Kidney tubule cell (primary cell): ENCODE measurements around the gene RPS6KC1.
"Not testable (repeated sequence)": the region's sequence is repeated elsewhere in the genome, so short reads cannot be mapped to it uniquely, and the experiment has no call there.

Source experiments
- DNase-seq: peaks from one replicate; pipeline ENCODE4 v3.0.0-alpha.2; 2018; ENCODE audit warnings: low spot score

The RPS6KC1 gene

DNA sequence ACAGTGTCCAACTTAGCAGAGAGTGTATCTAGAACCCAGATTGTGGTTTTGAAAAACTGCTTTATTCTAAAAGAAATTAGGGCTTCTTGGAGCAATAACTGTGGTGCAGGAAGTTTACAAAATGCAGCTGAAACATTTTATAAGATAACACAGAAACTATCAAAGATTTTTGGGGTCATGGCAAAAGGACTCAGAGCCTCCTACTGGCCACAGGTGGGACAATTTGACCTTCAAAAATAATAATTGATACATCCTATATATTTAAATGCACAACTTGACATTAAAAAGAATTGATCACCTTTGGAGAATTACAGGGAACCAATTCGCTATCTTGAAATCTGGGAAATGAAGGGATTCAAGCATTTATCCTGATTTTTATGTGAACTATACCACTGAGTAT, 235.2 kb downstream of the RPS6KC1 start:
- no peak for DNase-seq

DNA sequence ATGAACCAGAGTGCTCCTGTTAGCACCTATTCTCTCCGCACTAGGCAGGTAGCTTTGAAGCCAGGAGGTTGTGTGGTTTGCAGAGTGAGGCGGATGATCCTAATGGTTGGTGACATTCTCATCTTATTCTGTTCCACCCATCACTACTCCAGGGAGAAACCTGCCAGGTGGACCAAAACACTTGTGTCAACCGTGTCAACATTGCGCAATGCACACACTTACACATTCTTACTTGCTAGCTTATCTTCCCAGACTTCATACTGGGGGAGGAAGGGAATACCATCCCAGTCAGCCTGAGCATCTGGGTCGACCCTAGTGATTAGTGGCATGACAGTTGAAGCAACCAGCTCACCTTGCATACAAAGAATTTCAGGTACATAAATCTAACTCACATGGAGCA, 236.9 kb downstream of the RPS6KC1 start:
- DNase-seq: no peak

DNA sequence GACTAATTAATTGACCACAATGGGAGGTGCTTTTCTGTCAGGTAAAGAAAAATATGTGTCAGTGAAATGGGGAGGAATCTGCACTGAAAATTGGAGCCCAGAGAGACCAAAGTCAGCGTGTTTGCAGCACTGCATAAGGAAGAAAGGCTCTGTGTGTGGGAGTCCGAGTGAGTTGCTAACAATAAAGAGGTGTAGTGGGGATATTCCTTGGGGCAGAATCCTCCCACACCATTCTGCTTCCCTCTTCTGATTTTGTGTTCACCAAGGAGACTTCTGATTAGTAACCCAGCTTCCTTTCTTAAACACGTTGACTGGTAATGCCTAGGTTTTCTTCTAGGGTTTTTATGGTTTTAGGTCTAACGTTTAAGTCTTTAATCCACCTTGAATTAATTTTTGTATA, 240.5 kb downstream of the RPS6KC1 start:
- DNase-seq: no peak

DNA sequence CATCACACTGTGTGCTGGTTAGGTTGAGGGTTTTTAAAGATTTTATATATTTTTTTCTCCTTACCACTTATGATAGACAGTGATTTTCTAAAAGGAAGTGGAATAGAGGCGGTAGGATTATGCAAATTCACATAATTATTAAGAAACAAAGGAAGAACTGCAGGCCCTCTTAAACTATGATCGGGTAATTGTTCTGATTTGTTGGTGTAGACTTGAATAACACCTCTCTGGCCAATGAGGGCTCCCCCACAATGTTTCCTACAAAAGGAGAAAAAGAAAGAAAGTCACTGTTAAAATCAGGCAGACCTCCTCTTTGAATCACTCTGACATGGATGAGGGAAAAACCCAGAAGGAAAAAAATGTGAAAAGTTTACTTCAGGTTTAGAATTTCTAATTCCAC, 241.6 kb downstream of the RPS6KC1 start:
- no peak for DNase-seq

DNA sequence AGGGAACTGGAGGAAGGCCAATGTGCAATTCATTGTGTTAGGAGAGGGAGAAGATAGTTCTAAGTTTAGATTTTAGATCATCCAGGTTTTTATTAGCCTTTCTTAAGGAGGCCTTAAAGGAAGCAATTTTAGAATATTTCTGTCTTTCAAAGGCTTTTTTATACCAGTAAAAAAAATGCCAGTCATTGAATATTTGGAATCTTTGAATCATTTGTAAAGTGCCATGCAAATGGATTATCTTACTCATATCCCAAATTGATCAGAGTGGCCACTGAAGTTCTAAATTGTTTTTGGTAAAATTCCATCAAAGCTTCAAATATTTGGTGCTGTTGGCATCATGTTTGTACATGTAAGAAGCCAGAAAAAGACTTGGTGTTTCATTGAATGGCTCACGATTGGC, 244.8 kb downstream of the RPS6KC1 start:
- DNase-seq: no peak

DNA sequence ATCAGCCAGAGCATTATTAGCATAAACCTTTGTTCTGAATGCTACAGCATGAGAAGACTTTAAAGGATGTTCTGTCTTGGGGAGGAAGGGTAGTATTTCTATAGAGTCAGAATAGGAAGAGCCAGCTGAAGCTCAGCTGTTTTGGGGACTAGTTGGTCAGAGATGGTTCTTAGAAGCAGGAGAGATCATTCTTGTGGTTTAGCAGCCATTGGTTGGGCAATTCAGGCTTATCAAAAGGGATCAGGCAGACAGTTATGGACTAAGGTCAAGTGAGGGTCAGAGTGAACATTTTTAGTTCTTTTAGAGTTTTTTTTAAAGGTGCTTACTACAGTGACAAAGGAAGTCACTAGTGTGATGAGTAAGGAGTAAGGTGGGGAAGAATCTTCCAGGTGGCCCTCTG, 245.5 kb downstream of the RPS6KC1 start:
- no peak for DNase-seq

DNA sequence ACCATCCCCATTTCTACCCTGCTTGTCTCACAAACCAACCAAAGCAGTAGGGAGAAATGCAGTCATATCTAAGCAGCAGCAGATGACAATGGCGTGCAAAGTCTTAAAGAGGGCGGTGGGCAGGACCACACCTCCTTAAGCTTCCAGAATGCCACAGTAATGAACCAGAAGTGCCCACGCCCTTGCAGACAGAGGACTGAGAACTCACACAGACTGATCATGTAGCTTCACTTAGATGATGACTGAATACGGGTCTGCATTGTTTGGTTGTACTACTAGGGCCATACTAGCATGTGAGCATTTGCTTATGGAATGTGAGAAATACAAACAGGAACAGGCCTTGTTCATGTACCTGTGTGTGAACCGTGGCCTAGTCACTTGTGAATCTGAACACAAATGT, 246.0 kb downstream of the RPS6KC1 start:
- DNase-seq: no peak

DNA sequence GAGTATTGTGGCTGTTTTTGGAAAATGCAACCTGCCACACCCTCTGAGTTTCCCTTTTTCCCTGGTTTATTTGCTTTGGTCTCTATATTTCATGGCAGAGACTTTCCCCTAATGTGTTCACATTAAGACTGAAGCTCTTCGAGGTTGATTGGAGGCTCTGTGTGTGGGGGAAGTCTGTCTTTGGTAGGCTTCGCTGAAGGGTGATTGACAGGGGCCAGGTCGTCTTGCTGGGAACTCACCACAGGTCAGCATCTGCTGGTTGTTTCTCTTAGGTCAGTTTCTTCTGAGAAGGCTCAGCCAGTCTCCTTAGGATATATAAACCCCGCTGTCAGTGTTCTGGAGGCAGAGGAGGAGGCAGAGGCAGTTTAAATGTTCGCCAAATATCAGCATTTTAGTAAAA, 249.4 kb downstream of the RPS6KC1 start:
- no peak for DNase-seq

DNA sequence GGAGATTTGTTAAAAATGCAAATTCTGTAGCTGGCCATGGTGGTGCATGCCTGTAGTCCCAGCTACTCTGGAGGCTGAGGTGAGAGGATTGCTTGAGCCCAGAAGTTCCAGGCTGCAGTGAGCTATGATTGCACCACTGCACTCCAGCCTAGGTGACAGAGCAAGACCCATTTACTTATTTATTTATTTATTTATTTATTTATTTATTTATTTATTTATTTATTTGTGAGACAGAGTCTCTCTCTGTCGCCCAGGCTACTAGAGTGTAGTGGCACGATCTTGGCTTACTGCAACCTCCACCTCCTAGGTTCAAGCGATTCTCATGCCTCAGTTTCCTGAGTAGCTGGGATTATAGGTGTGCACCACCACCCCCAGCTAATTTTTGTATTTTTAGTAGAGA, 250.5 kb downstream of the RPS6KC1 start:
- not testable (repeated sequence) for DNase-seq

DNA sequence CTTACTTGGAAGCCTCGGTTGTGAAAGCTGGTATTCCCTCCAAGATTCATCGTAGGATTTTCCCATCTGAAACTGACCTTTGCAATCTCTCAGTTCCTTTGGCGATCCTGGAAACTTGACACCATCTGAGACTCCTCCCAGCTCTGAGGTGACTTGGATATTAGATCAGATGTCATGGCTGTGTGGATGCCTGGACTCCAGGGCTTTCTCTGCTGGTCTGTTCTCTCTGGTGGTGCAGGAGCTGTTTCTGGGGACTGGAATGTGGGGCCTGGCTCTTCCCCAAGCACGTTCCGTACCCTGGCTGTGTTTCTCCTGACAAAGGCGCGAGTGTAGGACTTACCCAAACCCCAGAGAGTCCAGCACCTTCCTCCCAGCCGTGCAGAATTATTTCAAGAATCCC, 252.2 kb downstream of the RPS6KC1 start:
- no peak for DNase-seq

DNA sequence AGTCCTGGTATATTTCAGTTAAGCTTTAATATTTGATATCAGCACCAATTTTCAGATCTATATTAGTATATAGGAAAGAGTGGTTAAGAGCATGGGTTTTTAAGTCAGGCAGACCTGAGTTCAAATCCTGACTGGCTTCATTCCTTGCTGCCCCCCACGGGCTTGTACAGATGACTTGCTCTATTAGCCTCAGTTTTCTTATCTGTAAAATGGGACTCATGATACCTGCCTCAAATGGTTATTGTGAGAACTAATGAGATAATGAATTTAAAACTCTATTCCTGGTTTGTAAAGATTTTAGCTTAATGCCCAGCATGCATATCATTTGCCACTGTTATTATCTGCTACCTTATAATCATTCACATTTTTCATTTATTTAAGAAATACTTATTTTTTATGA, 264.5 kb downstream of the RPS6KC1 start:
- no peak for DNase-seq

DNA sequence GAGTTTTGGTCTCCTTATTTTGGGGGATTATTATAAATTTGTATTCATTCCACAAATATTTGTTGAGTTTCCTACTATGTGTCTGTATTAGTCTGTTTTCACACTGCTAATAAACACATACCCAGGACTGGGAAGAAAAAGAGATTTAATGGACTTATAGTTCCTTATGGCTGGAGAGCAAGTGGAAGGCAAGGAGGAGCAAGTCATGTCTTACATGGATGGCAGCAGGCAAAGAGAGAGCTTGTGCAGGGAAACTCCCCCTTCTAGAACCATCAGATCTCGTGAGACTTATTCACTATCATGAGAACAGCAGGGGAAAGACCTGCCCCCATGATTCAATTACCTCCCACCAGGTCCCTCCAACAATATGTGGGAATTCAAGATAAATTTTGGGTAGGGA, 267.4 kb downstream of the RPS6KC1 start:
- not testable (repeated sequence) for DNase-seq

DNA sequence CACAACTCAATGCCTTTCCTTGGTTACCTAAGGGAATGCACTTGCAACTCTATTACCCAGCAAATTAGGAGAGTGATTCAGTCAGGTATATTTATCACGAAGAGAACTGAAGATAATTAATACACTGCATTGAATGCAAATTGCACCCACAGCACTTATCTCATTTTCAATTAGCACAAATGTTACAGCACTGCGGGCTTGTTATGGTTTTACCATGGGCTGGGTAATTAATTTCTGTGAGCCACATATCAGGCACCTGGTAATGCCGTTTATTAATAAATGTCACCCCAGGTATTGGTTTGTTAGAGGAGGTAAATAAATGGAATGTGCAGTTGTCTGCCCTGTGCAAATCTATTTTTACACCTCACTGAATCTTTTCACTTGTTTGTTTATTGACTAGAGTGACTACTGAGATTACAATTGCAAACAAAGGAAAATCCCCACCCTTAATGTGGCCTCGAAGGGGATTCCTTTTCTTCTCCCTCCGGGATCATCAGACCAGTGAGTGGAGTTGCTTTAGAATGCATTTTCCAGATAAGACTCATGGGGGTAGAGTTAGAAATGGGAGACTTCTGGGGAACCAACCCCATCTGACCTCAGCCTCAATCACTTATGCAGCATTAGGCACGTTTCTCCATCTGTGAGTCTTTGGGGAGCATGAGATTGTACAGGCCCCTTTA, 269.3 kb downstream of the RPS6KC1 start:
- DNase-seq: no peak
